Activated CD8-positive, alpha-beta T cell treated with anti-CD3 and anti-CD28 coated beads for 36 hours (primary cell): ENCODE results near the gene SND1. TPM values are rescaled to one million over a fixed set of nuclear protein-coding genes. Genes with fewer than 3 reads are reported as not detected.

Source experiments
- ATAC-seq: fragments of 200-7000 bp; cut with Tn5 transposase; one replicate; pipeline ENCODE4 v1.10.0; 2021; ENCODE audit warnings: mild to moderate bottlenecking, moderate library complexity
- CTCF ChIA-PET: fragments of 350-600 bp; sonication (Branson Sonifier 250); formaldehyde crosslinking; loops from one replicate; lab custom pipeline; 2021; ENCODE audit warnings: antibody characterized with exemption; lab: Charles Lee
- POLR2A ChIA-PET: fragments of 350-600 bp; sonication (Branson Sonifier 250); formaldehyde crosslinking; loops from one replicate; lab custom pipeline; 2021; ENCODE audit warnings: antibody characterized with exemption; lab: Charles Lee
- DNase-seq: peaks from one replicate; pipeline ENCODE4 v3.0.0-alpha.2; 2020
- H3K27ac Mint-ChIP-seq: one replicate; pipeline ENCODE4 v1.8.0; 2021; ENCODE audit warnings: mild to moderate bottlenecking, mixed read lengths
- H3K27me3 Mint-ChIP-seq: one replicate; pipeline ENCODE4 v1.8.0; 2021; ENCODE audit warnings: mixed read lengths
- H3K36me3 Mint-ChIP-seq: one replicate; pipeline ENCODE4 v1.8.0; 2021; ENCODE audit warnings: low read depth, mixed read lengths
- H3K4me1 Mint-ChIP-seq: one replicate; pipeline ENCODE4 v1.8.0; 2021; ENCODE audit warnings: low read depth, mixed read lengths
- H3K4me3 Mint-ChIP-seq: one replicate; pipeline ENCODE4 v1.8.0; 2021; ENCODE audit warnings: mild to moderate bottlenecking, moderate library complexity, mixed read lengths
- H3K9me3 Mint-ChIP-seq: one replicate; pipeline ENCODE4 v1.8.0; 2021; ENCODE audit warnings: mixed read lengths
- CTCF ChIP-seq: fragments of 200-600 bp; IDR thresholded peaks from one replicate; pipeline ENCODE4 v1.8.0; 2022; ENCODE audit warnings: antibody characterized with exemption, mild to moderate bottlenecking
- intact Hi-C: fragments of 100-400 bp; cut with micrococcal nuclease; formaldehyde crosslinking; loops from one replicate; pipeline ENCODE4 v1.10.0; 2022
- total RNA-seq, 2 experiments: library from RNA; stranded (reverse); gene quantifications; one replicate each; pipeline ENCODE4 v1.2.3, GENCODE V29; 2021

Gene SND1
- total RNA-seq, 2 experiments from 2014 or later = 206 to 208 TPM

DNA sequence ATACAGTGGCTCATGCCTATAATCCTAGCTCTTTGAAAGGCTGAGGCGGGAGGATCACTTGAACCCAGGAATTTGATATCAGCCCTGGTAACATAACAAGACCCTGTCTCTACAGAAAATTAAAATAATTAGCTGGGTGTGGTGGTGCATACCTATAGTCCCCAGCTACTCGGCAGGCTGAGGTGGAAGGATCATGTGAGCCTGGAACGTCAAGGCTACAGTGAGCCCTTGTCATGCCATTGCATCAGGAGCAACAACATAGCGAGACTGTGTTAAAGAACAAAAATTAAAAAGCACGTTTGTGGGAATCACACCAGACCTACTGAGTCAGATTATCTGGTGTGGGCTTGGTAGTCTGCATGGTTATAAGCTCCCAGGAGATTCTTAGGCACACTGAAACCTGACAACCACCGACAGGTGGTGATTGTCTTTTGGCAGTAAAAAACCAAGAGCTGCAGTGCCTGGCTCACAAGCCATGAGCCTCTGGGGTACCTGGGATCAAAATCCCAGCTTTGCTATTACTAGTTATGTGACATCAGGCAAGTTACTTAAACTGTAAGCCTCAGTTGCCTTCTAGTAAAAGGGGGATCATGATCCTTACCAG, 146.9 kb downstream of the SND1 start:
- Mint-ChIP-seq H3K36me3 (peaks cover 5% of the 10 kb centered on the region), H3K4me1 (peaks cover 34% of the 10 kb centered on the region), H3K27ac (no peak overlapping the region), H3K27me3 (no peaks in the 10 kb centered on the region), H3K4me3 (no peak overlapping the region), H3K9me3 (no peaks in the 10 kb centered on the region)
- CTCF ChIA-PET = interaction anchor here (0.8 to 1.2 kb wide), 2 partner anchors 15 to 26 kb away, joined by 3 read pairs; no protein-coding TSS in a partner anchor
- intact Hi-C loops = no loop called here
- TF ChIP-seq CTCF = no peak
- ATAC-seq = no peak
- POLR2A ChIA-PET = interaction anchor here (1.1 kb wide), 1 partner anchor 23 kb away, joined by 3 read pairs; no protein-coding TSS in a partner anchor
- DNase-seq = no peak

DNA sequence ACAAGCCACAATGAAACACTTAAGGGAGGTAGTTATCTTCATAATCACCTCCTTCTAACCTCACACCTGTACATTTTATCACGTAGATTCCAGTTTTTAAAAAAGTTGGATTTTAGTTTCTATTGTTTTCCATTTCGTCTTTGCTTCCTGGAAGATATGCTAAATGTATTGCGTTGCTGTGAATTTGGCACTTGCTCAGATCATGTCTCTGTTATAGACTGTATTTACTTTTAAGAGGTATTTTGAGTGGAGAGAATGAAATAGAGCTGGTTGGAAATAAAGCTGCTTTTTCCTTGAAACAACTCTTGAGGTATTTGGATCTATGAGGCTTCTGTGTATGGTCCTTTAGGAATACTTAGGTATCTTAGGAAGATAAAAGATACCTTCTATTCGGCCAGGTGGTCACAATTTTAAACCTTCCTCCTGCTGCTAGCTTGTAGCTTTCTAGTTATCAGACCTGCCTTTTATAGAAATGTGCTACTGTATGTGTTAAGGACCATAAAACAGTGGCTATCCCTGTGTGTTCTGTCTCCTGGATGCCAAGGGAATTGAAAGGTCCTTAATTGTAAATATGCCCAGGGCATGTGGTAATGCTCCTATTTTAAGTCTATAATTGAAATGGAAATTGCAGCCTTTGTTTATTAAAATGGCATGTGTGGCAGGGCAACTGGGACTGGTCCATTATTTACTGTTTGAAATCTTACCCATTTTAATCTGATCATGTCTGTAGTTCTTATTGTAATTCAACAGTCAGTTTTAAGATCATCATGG, 147.7 kb downstream of the SND1 start:
- H3K4me3 Mint-ChIP-seq = no peak overlapping the region
- no peaks in the 10 kb centered on the region for H3K9me3 Mint-ChIP-seq
- H3K27ac Mint-ChIP-seq = no peak overlapping the region
- TF ChIP-seq CTCF = no peak
- H3K4me1 Mint-ChIP-seq = peaks cover 32% of the 10 kb centered on the region
- H3K27me3 Mint-ChIP-seq = no peaks in the 10 kb centered on the region
- ChIA-PET POLR2A (interaction anchor here (1.1 kb wide), 1 partner anchor 24 kb away, joined by 3 read pairs; no protein-coding TSS in a partner anchor), CTCF (interaction anchor here (1.2 kb wide), 1 partner anchor 14 kb away, joined by 3 read pairs; no protein-coding TSS in a partner anchor)
- intact Hi-C loops = no loop called here
- DNase-seq (no peak), ATAC-seq (no peak)
- H3K36me3 Mint-ChIP-seq = peaks cover 5% of the 10 kb centered on the region

GRCh38 chr7:127802845-127803244, 150.9 kb downstream of the SND1 start:
- Mint-ChIP-seq H3K27ac (no peak overlapping the region), H3K36me3 (peaks cover 20% of the 10 kb centered on the region), H3K4me3 (no peak overlapping the region), H3K27me3 (no peaks in the 10 kb centered on the region), H3K9me3 (no peaks in the 10 kb centered on the region), H3K4me1 (peaks cover 32% of the 10 kb centered on the region)
- ChIA-PET POLR2A (no interaction called here), CTCF (interaction anchor here (2.2 kb wide), 1 partner anchor 10 kb away, joined by 10 read pairs; no protein-coding TSS in a partner anchor)
- intact Hi-C loops = no loop called here
- DNase-seq = no peak
- TF ChIP-seq CTCF = no peak
- no peak for ATAC-seq

- Mint-ChIP-seq H3K4me1 (peaks cover 26% of the 10 kb centered on the region), H3K9me3 (no peaks in the 10 kb centered on the region), H3K27ac (no peak overlapping the region), H3K4me3 (no peak overlapping the region), H3K27me3 (no peaks in the 10 kb centered on the region), H3K36me3 (peaks cover 24% of the 10 kb centered on the region)
- ATAC-seq (no peak), DNase-seq (no peak)
- no peak for TF ChIP-seq CTCF
- ChIA-PET POLR2A (interaction anchor here (0.6 kb wide), 1 partner anchor 107 kb away, joined by 3 read pairs; no protein-coding TSS in a partner anchor), CTCF (interaction anchor here (2.2 kb wide), 1 partner anchor 11 kb away, joined by 10 read pairs; no protein-coding TSS in a partner anchor)
- intact Hi-C loops = no loop called here
Observed at GRCh38 chr7:127803626-127804025, 151.6 kb downstream of the SND1 start.
